ENCODE results near the gene ZNF317.

The ZNF317 gene

GRCh38 chr19:9140159-9140874 is at the start of gene ZNF317:
TSS of gene ZNF317 (plus strand) at chr19:9140397. CDS start at chr19:9156017, 15,620 bp downstream.
- peak; percentile 92 for DNase-seq

GRCh38 chr19:9107375-9107774 is 32.8 kb upstream of the ZNF317 start, which contains the start of gene OR7G2:
TSS of gene OR7G2 (minus strand) at chr19:9107475. CDS start at chr19:9103243, 4,232 bp downstream.
- no peak for DNase-seq

GRCh38 chr19:9109959-9110358 is 30.2 kb upstream of the ZNF317 start:
- DNase-seq: no peak

GRCh38 chr19:9115307-9115813 is 24.8 kb upstream of the ZNF317 start, which contains the start of gene OR7G1:
TSS of gene OR7G1 (minus strand) at chr19:9115763. CDS start at chr19:9115763, 0 bp downstream.
- no peak for DNase-seq

GRCh38 chr19:9116547-9116946 is 23.6 kb upstream of the ZNF317 start:
- no peak for DNase-seq

DNA sequence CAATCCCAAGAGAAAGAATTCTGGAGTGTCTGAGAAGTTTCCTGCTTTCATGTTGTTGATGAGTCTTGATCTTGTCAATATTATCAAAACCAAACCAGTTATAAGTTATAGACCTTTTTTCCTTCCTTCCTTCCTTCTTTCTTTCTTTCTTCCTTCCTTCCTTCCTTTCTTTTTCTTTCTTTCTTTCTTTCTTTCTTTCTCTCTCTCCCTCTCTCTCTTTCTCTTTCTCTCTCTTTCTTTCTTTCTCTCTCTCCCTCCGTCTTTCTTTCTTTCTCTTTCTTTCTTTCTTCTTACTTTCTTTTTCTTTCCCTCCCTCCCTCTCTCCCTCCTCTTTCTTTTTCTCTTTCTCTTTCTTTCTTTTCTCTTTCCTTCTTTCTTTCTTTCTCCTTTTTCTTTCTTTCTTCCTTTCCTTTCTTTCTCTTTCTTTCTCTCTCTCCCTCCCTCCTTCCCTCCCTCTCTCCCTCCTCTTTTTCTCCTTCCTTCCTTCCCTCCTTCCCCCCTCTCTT is 13.2 kb upstream of the ZNF317 start, which contains the start of gene OR7G3:
Gene OR7G3 (minus strand): TSS at position 51 of the 506 bp plus-strand sequence. CDS start 0 bp downstream, at position 51.
- DNase-seq: no peak

GRCh38 chr19:9128171-9128570 is 12.0 kb upstream of the ZNF317 start:
- no peak for DNase-seq

- no peak for DNase-seq
Measured at GRCh38 chr19:9130965-9131364, 9.2 kb upstream of the ZNF317 start.

DNA sequence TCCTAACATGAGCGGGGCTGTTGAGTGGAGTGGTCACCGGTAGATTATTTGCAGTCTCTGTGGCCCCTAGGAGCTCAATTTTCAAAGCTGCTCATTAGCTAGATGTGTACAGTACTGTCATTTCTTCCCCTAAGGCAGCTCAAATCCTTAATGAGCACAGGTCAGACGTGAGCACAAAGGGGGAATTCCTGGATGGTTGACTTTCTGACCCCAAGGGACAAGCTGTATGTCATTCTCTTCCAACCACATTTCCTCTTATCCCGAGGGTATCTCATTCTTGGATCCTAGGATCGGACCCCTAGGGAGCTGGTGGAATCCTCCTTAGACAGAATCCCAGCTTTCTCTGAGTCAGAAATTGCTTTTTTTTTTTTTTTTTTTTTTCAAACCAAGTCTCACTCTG is 7.8 kb upstream of the ZNF317 start:
- DNase-seq: no peak

- no peak for DNase-seq
Measured at GRCh38 chr19:9139609-9140158, 513 bp upstream of the ZNF317 start.

DNA sequence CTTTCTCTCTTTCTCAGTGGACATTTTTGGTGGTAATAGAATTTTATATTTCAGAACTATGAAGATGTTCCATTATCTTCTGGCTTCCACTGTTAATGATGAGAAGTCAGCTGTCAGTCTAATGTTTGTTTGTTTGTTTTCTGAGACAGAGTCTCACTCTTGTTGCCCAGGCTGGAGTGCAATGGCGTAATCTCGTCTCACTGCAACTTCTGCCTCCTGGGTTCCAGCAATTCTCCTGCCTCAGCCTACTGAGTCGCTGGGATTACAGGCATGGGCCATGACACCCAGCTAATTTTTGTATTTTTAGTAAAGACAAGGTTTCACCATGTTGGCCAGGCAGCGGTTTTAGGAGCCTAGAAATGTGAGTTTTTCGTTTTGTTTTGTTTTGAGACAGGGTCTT is 4.7 kb downstream of the ZNF317 start:
- no peak for DNase-seq

- DNase-seq: no peak
Measured at GRCh38 chr19:9146882-9147281, 6.7 kb downstream of the ZNF317 start.

DNA sequence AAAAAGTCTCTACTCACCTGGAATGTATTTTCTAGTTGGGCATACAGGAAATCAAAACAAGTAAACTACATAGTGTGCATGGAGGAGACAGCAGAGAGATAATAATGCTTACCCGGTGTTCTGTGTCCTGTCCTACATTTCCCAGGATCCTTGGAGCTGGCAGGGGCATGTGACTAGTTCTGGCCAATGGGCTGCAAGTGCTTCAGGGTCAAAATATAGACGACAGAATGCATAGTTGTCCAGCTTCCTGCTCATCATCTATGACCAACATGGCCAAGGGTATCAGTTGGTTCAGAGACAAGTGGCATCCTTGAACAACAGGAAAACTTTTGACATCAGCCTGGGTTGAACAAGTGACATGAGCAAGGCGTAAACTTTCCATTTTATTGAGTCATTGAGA is 8.5 kb downstream of the ZNF317 start:
- no peak for DNase-seq

DNA sequence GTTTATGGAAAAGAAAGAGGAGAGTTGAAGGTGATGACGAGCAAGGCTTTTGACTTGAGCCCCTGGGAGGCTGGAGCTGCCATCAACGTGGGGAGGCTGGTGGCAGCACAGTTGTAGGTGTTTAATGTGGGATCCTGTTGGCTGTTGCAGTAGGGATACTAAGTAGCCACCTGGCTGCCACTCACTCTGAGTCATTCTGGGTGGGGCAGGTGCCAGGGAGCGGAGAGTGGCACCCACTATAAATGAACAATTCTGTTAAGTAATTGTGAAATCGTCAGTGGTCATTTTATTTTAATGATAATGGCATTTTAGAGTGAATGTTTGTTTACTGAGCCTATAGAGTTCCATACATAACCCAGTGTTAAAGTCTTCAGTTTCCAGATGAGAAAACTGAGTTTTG is 9.8 kb downstream of the ZNF317 start:
- DNase-seq: no peak

DNA sequence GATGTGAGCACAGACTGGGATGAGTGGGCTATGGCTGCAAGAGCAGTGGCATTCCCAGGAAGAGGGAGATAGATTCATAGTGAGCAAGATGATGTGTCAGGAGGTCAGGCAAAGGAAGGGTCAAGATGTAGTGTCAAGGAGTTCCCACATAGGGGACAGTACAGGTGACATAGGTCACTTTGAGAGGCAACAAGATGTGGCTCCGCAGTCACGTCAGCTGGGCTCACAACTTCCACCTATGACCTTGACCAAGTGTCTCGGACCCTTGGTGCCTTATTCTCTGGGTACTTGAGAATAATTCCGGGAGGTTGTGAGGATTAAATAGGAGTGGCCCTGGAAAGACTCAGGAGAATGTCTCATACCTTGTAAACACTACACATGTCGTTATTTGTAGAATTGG is 10.5 kb downstream of the ZNF317 start:
- DNase-seq: no peak

DNA sequence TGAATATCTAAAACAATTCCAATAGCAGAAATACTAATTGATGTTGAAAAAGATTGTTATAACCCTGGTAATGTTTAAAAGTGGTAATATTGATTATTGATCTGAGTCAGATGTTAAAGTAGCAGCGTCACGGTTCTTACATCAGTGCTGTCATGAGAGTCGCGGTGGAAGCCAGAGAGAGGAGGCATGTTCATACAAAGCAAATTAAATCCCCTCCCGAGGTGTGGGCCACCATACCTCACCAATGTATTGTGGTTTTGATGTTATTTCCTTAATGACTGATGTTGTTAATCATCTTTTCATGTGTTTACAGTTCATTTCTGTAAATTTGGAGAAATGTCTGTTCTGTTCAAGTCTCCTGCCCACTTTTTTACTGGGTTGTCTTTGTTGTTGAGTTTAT is 11.2 kb downstream of the ZNF317 start:
- DNase-seq: no peak

GRCh38 chr19:9155591-9155990 is 15.4 kb downstream of the ZNF317 start:
- no peak for DNase-seq

DNA sequence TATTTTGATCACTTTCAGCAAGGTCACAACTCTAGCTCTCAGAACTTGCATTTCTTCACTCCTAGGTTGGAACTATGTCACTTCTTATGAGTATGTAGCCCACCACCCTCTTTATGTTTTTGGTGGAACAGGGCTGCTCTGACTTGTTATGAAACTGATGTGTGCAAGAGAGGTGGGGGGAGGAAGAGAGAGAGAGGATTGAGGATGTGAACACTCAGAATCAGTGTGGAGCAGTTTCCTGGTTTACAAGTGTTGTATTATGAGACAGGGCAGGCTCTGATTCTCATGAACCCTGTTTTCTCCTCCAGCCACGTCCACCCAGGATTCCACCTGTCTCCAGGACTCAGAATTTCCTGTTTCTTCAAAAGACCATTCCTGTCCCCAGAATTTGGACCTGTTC is 16.1 kb downstream of the ZNF317 start:
- no peak for DNase-seq

DNA sequence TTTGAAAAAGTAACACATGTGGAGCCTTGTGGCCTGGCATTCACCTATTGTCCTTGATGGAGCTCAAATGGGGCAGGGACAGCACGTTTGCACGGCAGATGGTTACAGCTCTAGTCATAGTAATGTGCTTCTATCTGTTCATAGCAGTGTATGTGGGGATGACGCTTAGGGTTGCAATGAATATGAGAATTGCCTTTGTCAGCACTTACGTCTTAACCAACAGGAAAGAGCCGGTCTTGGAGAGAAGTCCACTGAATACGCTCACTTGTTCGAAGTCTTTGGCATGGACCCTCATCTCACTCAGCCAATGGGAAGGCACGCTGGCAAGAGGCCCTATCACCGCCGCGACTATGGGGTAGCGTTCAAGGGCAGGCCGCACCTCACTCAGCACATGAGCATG is 19.7 kb downstream of the ZNF317 start:
- DNase-seq: no peak

GRCh38 chr19:9161427-9161826 is 21.2 kb downstream of the ZNF317 start:
- no peak for DNase-seq

- no peak for DNase-seq
Measured at GRCh38 chr19:9165261-9165660, 25.1 kb downstream of the ZNF317 start.

DNA sequence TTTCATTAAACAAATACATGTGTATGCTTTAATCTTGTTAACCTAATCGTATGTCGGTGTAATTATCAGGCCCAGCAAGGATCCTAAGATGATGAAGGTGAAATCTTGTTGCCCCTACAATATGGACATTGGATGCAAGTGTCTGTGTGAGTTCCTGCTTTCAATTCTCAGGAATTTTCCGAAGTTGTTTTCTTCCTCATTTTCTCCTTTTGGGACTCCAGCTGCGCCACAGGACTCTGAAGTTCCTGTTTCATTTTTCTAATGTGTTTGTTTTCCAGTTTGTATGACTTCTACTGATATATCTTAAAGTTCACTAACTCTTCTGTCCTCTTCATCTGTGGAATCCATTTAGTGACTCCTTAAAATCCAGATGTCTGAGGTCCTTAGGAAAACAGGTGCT is 26.6 kb downstream of the ZNF317 start:
- no peak for DNase-seq

- DNase-seq: no peak
Measured at GRCh38 chr19:9171393-9171991, 31.3 kb downstream of the ZNF317 start.

DNA sequence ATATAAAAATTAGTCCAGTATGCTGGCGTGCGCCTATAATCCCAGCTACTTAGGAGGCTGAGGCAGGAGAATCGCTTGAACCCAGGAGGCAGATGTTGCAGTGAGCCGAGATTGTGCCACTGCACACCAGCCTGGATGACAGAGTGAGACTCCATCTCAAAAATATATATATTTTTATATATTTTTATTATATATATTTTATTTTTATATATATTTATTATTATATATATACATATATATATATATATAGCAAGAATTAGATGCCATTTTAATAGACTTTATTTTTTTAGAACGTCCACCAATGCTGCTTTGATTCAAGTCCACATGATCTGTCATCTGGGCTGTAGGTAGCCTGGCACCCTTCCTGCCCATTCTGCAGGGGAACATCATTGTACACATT is 35.1 kb downstream of the ZNF317 start:
- no peak for DNase-seq
